HL-60 (cell line): ENCODE data around the gene FAT1.

ENCODE experiments used
- DNase-seq, 2 experiments: peaks; one replicate each; pipeline ENCODE4 v3.0.0-alpha.2; 2010 to 2020; ENCODE audit warnings: low read depth in 1 of 2, low spot score in 1 of 2
- H3K27ac ChIP-seq: fragments of 250-450 bp; sonication (Bioruptor Pico); replicated peaks from 2 replicates; pipeline ENCODE4 v1.5.1; 2020; ENCODE audit warnings: mild to moderate bottlenecking, moderate library complexity
- H3K27me3 ChIP-seq: fragments of 250-450 bp; sonication (Bioruptor Pico); 2 replicates; pipeline ENCODE4 v1.5.1; 2021; ENCODE audit warnings: mild to moderate bottlenecking, moderate library complexity; ENCODE audit not compliant: insufficient read depth, poor library complexity, severe bottlenecking
- H3K4me3 ChIP-seq: replicated peaks from 2 replicates; pipeline ENCODE4 v1.5.1; 2011; ENCODE audit warnings: mild to moderate bottlenecking, control low read depth, low read length; ENCODE audit not compliant: insufficient read depth
- GABPA ChIP-seq: IDR thresholded peaks from 2 replicates; pipeline ENCODE4 v1.6.1; 2012; ENCODE audit warnings: low read depth
- POLR2AphosphoS5 ChIP-seq: IDR thresholded peaks from 2 replicates; pipeline ENCODE4 v1.6.1; 2012; ENCODE audit warnings: low read depth
- SPI1 ChIP-seq: IDR thresholded peaks from 2 replicates; pipeline ENCODE4 v1.6.1; 2012; ENCODE audit warnings: low read depth, mild to moderate bottlenecking, borderline replicate concordance
- TF ChIP-seq, protein P1 (sequence below): IDR thresholded peaks from 2 replicates; pipeline ENCODE4 v1.6.1; 2012; ENCODE audit warnings: low read depth; ENCODE audit not compliant: insufficient replicate concordance
- TF ChIP-seq, protein P2 (sequence below): IDR thresholded peaks from one replicate; pipeline ENCODE4 v1.5.1; 2011; ENCODE audit warnings: low read length, control low read depth, inconsistent platforms; ENCODE audit not compliant: insufficient read depth

FAT1 gene

DNA sequence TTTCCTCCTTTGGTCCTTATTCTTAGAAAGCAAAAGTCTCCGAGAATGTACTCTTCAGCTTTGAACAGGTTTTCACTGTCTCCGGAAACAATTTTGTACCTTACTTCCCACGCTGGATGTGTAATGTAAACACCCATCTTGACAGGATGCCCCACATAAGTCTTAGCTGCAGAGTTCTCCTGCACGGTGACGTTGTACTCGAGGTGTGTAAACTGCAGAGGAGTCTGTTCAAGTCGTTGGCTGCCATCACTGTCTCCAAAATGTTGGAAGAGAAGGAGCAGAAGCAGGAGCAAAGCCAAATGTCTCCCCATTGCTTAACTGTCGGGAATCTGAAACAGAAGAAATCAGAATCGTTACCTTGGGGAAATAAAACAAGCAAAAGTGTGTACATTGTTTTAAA is 14.1 kb downstream of the FAT1 start:
- H3K27me3 ChIP-seq = no peaks in the 10 kb centered on the region
- DNase-seq = no peak
- no peak overlapping the region for H3K27ac ChIP-seq
- TF ChIP-seq, protein P1, sequence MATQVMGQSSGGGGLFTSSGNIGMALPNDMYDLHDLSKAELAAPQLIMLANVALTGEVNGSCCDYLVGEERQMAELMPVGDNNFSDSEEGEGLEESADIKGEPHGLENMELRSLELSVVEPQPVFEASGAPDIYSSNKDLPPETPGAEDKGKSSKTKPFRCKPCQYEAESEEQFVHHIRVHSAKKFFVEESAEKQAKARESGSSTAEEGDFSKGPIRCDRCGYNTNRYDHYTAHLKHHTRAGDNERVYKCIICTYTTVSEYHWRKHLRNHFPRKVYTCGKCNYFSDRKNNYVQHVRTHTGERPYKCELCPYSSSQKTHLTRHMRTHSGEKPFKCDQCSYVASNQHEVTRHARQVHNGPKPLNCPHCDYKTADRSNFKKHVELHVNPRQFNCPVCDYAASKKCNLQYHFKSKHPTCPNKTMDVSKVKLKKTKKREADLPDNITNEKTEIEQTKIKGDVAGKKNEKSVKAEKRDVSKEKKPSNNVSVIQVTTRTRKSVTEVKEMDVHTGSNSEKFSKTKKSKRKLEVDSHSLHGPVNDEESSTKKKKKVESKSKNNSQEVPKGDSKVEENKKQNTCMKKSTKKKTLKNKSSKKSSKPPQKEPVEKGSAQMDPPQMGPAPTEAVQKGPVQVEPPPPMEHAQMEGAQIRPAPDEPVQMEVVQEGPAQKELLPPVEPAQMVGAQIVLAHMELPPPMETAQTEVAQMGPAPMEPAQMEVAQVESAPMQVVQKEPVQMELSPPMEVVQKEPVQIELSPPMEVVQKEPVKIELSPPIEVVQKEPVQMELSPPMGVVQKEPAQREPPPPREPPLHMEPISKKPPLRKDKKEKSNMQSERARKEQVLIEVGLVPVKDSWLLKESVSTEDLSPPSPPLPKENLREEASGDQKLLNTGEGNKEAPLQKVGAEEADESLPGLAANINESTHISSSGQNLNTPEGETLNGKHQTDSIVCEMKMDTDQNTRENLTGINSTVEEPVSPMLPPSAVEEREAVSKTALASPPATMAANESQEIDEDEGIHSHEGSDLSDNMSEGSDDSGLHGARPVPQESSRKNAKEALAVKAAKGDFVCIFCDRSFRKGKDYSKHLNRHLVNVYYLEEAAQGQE = no peak
- TF ChIP-seq POLR2AphosphoS5 (no peak), GABPA (no peak), SPI1 (no peak)
- TF ChIP-seq, protein P2, sequence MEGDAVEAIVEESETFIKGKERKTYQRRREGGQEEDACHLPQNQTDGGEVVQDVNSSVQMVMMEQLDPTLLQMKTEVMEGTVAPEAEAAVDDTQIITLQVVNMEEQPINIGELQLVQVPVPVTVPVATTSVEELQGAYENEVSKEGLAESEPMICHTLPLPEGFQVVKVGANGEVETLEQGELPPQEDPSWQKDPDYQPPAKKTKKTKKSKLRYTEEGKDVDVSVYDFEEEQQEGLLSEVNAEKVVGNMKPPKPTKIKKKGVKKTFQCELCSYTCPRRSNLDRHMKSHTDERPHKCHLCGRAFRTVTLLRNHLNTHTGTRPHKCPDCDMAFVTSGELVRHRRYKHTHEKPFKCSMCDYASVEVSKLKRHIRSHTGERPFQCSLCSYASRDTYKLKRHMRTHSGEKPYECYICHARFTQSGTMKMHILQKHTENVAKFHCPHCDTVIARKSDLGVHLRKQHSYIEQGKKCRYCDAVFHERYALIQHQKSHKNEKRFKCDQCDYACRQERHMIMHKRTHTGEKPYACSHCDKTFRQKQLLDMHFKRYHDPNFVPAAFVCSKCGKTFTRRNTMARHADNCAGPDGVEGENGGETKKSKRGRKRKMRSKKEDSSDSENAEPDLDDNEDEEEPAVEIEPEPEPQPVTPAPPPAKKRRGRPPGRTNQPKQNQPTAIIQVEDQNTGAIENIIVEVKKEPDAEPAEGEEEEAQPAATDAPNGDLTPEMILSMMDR = no peak
- H3K4me3 ChIP-seq = no peak overlapping the region

GRCh38 chr4:186708554-186708953 is 15.1 kb downstream of the FAT1 start:
- H3K27ac ChIP-seq = no peak overlapping the region
- H3K4me3 ChIP-seq = no peak overlapping the region
- TF ChIP-seq POLR2AphosphoS5 (no peak), SPI1 (no peak), GABPA (no peak)
- TF ChIP-seq, protein P2 = no peak
- TF ChIP-seq, protein P1 = no peak
- no peak for DNase-seq
- no peaks in the 10 kb centered on the region for H3K27me3 ChIP-seq

DNA sequence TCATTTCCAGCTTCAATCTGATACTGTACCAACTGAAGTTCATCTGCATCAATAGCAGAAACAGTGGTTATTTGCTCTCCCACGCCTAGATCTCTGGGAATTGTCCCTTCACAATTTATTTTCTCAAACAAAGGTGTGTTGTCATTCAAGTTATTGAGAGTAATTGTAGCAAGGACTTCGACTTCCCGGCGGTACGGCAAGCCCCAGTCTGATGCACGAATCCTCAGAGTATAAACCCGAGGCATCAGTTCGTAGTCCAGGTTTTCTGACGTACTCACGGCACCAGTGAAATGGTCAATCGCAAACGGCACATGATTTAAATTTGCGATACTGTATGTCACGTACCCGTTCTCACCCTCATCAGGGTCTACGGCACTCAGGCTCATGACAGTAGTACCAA is 15.7 kb downstream of the FAT1 start:
- H3K27me3 ChIP-seq = no peaks in the 10 kb centered on the region
- TF ChIP-seq, protein P1 = no peak
- TF ChIP-seq SPI1 (no peak), POLR2AphosphoS5 (no peak), GABPA (no peak)
- TF ChIP-seq, protein P2 = no peak
- H3K27ac ChIP-seq = no peak overlapping the region
- DNase-seq = no peak
- no peak overlapping the region for H3K4me3 ChIP-seq
